Vagina (tissue), 2 donors: ENCODE data around the gene OSBPL10. TPM values are rescaled to one million over a fixed set of nuclear protein-coding genes. Genes with fewer than 3 reads are reported as not detected.

Experiments
- DNase-seq, 2 donors: peaks; one replicate each; pipeline ENCODE4 v3.0.0-alpha.2; 2017; ENCODE audit errors: extremely low spot score in 2 of 2
- H3K27ac ChIP-seq: fragments of 200-600 bp; sonication (generic); one replicate; pipeline ENCODE4 v1.5.1; 2019
- H3K27me3 ChIP-seq: fragments of 200-600 bp; sonication (generic); one replicate; pipeline ENCODE4 v1.5.1; 2019
- H3K36me3 ChIP-seq, 2 donors: fragments of 200-600 bp; sonication (generic); one replicate each; pipeline ENCODE4 v1.5.1; 2017 to 2019
- H3K4me1 ChIP-seq: fragments of 200-600 bp; sonication (generic); one replicate; pipeline ENCODE4 v1.5.1; 2019
- H3K4me3 ChIP-seq, 2 donors: fragments of 200-600 bp; sonication (generic); 1 replicate in 1 of 2; 2 replicates in 1 of 2; pipeline ENCODE4 v1.5.1; 2016 to 2019
- H3K9me3 ChIP-seq: fragments of 200-600 bp; sonication (generic); one replicate; pipeline ENCODE4 v1.5.1; 2019
- CTCF ChIP-seq, 3 experiments: fragments of 450-650 bp in 2 of 3; fragments of 200-600 bp in 1 of 3; sonication (generic) in 1 of 3; IDR thresholded peaks; one replicate each; pipeline ENCODE4 v1.5.1; 2017 to 2019; ENCODE audit warnings: antibody characterized with exemption in 3 of 3, mild to moderate bottlenecking in 2 of 3, moderate library complexity in 2 of 3
- POLR2A ChIP-seq, 2 donors: fragments of 450-650 bp; IDR thresholded peaks; one replicate each; pipeline ENCODE4 v1.6.1; 2017; ENCODE audit warnings: antibody characterized with exemption in 2 of 2, mild to moderate bottlenecking in 2 of 2, moderate library complexity in 2 of 2
- POLR2AphosphoS5 ChIP-seq, 2 donors: sonication (generic); formaldehyde crosslinking; IDR thresholded peaks; one replicate each; pipeline ENCODE4 v1.9.0; 2017; ENCODE audit warnings: antibody characterized with exemption in 2 of 2, mild to moderate bottlenecking in 2 of 2, low read depth in 1 of 2; ENCODE audit not compliant: insufficient read depth in 1 of 2
- intact Hi-C: fragments of 100-400 bp; cut with DNase I; formaldehyde crosslinking; loops from one replicate; pipeline ENCODE4 v1.15.1; 2023
- total RNA-seq: library from RNA; depleted of rRNA; stranded (reverse); fragments of >200 nt; gene quantifications from one replicate; pipeline ENCODE4 v1.2.3, GENCODE V29; 2016

OSBPL10 gene
- total RNA-seq, 1 donor from 2014 or later, result 33.9 TPM

GRCh38 chr3:31770822-31771326, 210.2 kb downstream of the OSBPL10 start:
- Histone ChIP-seq H3K36me3 (no peaks in the 10 kb centered on the region), H3K4me3 (no peak overlapping the region), H3K9me3 (no peaks in the 10 kb centered on the region), H3K27me3 (no peaks in the 10 kb centered on the region), H3K4me1 (peaks cover 11% of the 10 kb centered on the region), H3K27ac (no peak overlapping the region)
- intact Hi-C loops, result no loop called here
- no peak for DNase-seq
- TF ChIP-seq POLR2AphosphoS5 (IDR thresholded peaks at IDR 0.05; ENCODE audit: insufficient read depth in 1 of 2, low read depth in 1 of 2) (no peak), CTCF (IDR thresholded peaks at IDR 0.05) (no peak), POLR2A (IDR thresholded peaks at IDR 0.05) (no peak)

GRCh38 chr3:31768479-31769125, 212.5 kb downstream of the OSBPL10 start:
- TF ChIP-seq POLR2AphosphoS5 (IDR thresholded peaks at IDR 0.05; ENCODE audit: insufficient read depth in 1 of 2, low read depth in 1 of 2) (no peak), CTCF (IDR thresholded peaks at IDR 0.05) (peak in 2 of 3 experiments; percentile 7 to 43)
- DNase-seq, result no peak
- Histone ChIP-seq H3K4me3 (no peak overlapping the region), H3K9me3 (no peaks in the 10 kb centered on the region), H3K36me3 (no peaks in the 10 kb centered on the region), H3K27ac (no peak overlapping the region), H3K4me1 (peaks cover 11% of the 10 kb centered on the region), H3K27me3 (no peaks in the 10 kb centered on the region)
- intact Hi-C loops, result no loop called here

DNA sequence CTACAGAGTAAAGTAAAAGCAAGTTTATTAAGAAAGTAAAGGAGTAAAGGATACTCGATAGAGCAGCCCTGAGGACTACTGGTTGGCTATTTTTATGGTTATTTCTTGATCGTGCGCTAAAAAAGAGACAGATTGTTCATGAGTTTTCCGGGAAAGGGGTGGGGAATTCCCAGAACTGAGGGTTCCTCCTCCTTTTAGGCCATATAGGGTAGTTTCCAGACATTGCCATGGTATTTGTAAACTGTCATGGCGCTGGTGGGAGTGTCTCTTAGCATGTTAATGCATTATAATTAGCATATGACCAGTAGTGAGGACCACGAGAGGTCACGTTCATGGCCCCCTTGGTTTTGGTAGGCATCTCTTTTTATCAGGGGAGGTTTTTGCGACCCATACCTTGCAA, 213.1 kb downstream of the OSBPL10 start:
- intact Hi-C loops, result no loop called here

DNA sequence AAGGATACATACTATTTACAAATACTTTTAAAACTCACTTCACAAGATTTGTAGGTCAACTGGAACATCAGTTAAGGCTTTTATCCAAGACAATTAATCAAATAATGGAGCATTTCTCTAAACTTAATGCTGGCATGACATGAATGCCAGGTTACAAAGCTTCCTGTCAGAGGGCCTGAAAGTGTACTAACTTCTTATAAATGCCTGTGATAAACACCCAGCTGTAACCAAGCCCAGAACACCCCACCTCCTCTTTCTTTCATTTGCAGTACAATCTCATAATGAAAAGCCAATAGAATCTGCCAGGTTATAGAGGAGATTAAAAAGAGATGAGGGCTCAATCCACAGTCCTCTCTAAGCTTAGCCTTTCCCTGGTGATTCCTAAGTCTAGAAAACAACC, 214.4 kb downstream of the OSBPL10 start:
- DNase-seq, result no peak
- Histone ChIP-seq H3K27me3 (no peaks in the 10 kb centered on the region), H3K27ac (no peak overlapping the region), H3K36me3 (no peaks in the 10 kb centered on the region), H3K4me3 (no peak overlapping the region), H3K9me3 (no peaks in the 10 kb centered on the region), H3K4me1 (no peaks in the 10 kb centered on the region)
- intact Hi-C loops, result no loop called here
- TF ChIP-seq POLR2A (IDR thresholded peaks at IDR 0.05) (no peak), POLR2AphosphoS5 (IDR thresholded peaks at IDR 0.05; ENCODE audit: insufficient read depth in 1 of 2, low read depth in 1 of 2) (no peak), CTCF (IDR thresholded peaks at IDR 0.05) (no peak)

More for the DNA sequence above, 213.1 kb downstream of the OSBPL10 start:
- DNase-seq, result no peak
- peaks cover 9% of the 10 kb centered on the region for H3K4me1 ChIP-seq
- H3K9me3 ChIP-seq, result no peaks in the 10 kb centered on the region
- H3K36me3 ChIP-seq, result no peaks in the 10 kb centered on the region
- H3K27me3 ChIP-seq, result no peaks in the 10 kb centered on the region
- no peak overlapping the region for H3K4me3 ChIP-seq
- no peak overlapping the region for H3K27ac ChIP-seq
- TF ChIP-seq POLR2A (IDR thresholded peaks at IDR 0.05) (no peak), CTCF (IDR thresholded peaks at IDR 0.05) (no peak), POLR2AphosphoS5 (IDR thresholded peaks at IDR 0.05; ENCODE audit: insufficient read depth in 1 of 2, low read depth in 1 of 2) (no peak)

GRCh38 chr3:31765871-31766270, 215.2 kb downstream of the OSBPL10 start:
- intact Hi-C loops, result no loop called here
- Histone ChIP-seq H3K27me3 (no peaks in the 10 kb centered on the region), H3K36me3 (no peaks in the 10 kb centered on the region), H3K4me3 (no peak overlapping the region), H3K9me3 (no peaks in the 10 kb centered on the region), H3K27ac (no peak overlapping the region), H3K4me1 (no peaks in the 10 kb centered on the region)
- no peak for TF ChIP-seq POLR2AphosphoS5 (IDR thresholded peaks at IDR 0.05; ENCODE audit: insufficient read depth in 1 of 2, low read depth in 1 of 2)
- no peak for TF ChIP-seq CTCF (IDR thresholded peaks at IDR 0.05)
- TF ChIP-seq POLR2A (IDR thresholded peaks at IDR 0.05), result no peak
- DNase-seq, result no peak
